ENCODE data around the gene ATP6V1A. TPM values are rescaled to one million over a fixed set of nuclear protein-coding genes. Genes with fewer than 3 reads are reported as not detected.

The ATP6V1A gene
- total and polyA plus RNA-seq, 2 of the 13 experiments (the other 11 are each of a cell fraction or from before 2014, with no cell fraction given), result 23.4 to 95.1 TPM

- no peak for TF ChIP-seq PBX2 (CRISPR knock-in tag; IDR thresholded peaks at IDR 0.05)
- no peak for TF ChIP-seq ZNF761 (CRISPR knock-in tag; conservative IDR thresholded peaks at IDR 0.05)
- TF ChIP-seq SNAPC5 (CRISPR knock-in tag; IDR thresholded peaks at IDR 0.05; ENCODE audit: borderline replicate concordance), result no peak
- no peak for TF ChIP-seq PRDM4 (CRISPR knock-in tag; IDR thresholded peaks at IDR 0.05; ENCODE audit: borderline replicate concordance)
- TF ChIP-seq ATF7 (IDR thresholded peaks at IDR 0.05), result no peak
- no peak; the same call in 1 of the 2 replicates for TF ChIP-seq ATF7 (CRISPR knock-in tag; IDR thresholded peaks at IDR 0.05)
- no peak for TF ChIP-seq KMT2A (CRISPR knock-in tag; IDR thresholded peaks at IDR 0.05)
- peak; percentile 71; the same call in 1 of the 2 replicates for TF ChIP-seq ZNF333 (CRISPR knock-in tag; IDR thresholded peaks at IDR 0.05; ENCODE audit: borderline replicate concordance)
- TF ChIP-seq BRF2 (CRISPR knock-in tag; IDR thresholded peaks at IDR 0.05), result no peak
- no peak for TF ChIP-seq ZBTB1 (CRISPR knock-in tag; IDR thresholded peaks at IDR 0.05; ENCODE audit: borderline replicate concordance)
- TF ChIP-seq THYN1 (CRISPR knock-in tag; IDR thresholded peaks at IDR 0.05; ENCODE audit: borderline replicate concordance, low read depth), result no peak
- peak; percentile 16; the same call in 1 of the 2 replicates for TF ChIP-seq BRD4 (CRISPR knock-in tag; IDR thresholded peaks at IDR 0.05)
- TF ChIP-seq KAT7 (CRISPR knock-in tag; IDR thresholded peaks at IDR 0.05; ENCODE audit: borderline replicate concordance), result peak; percentile 49; the same call in 1 of the 2 replicates
- peak; percentile 57 for TF ChIP-seq HNRNPK (IDR thresholded peaks at IDR 0.05; ENCODE audit: low read depth, low read length, poor library complexity, severe bottlenecking)
- TF ChIP-seq BATF2 (CRISPR knock-in tag; IDR thresholded peaks at IDR 0.05), result no peak; the same call in 1 of the 2 replicates
- no peak for TF ChIP-seq ZBTB3 (CRISPR knock-in tag; IDR thresholded peaks at IDR 0.05; ENCODE audit: borderline replicate concordance, low read depth)
- TF ChIP-seq MAF1 (CRISPR knock-in tag; IDR thresholded peaks at IDR 0.05; ENCODE audit: borderline replicate concordance), result 0 out of 2 replicates have a peak, but pooled peaks have one; percentile 18
- TF ChIP-seq MTA3 (CRISPR knock-in tag; IDR thresholded peaks at IDR 0.05), result no peak
- peak; percentile 79; the same call in 1 of the 2 replicates for TF ChIP-seq THRA (CRISPR knock-in tag; IDR thresholded peaks at IDR 0.05; ENCODE audit: borderline replicate concordance)
- no peak; the same call in 1 of the 2 replicates for TF ChIP-seq CCDC6 (CRISPR knock-in tag; IDR thresholded peaks at IDR 0.05)
- TF ChIP-seq ZSCAN31 (CRISPR knock-in tag; IDR thresholded peaks at IDR 0.05; ENCODE audit: low read depth), result 0 out of 2 replicates have a peak, but pooled peaks have one; percentile 13
- peak; percentile 53; the same call in 1 of the 2 replicates for TF ChIP-seq ZNF253 (CRISPR knock-in tag; IDR thresholded peaks at IDR 0.05; ENCODE audit: borderline replicate concordance)
Observed at GRCh38 chr3:113745756-113746547, 883 bp upstream of the ATP6V1A start, which contains the start of gene NAA50 (continued).
